ENCODE data around the gene EVI5. TPM values are rescaled to one million over a fixed set of nuclear protein-coding genes. Genes with fewer than 3 reads are reported as not detected.
A peak's percentile ranks its signal among the peaks of the same experiment; 100 is the strongest.

Gene EVI5
- polyA plus RNA-seq, 3 donors: 7.6 to 19.4 (median 14.3) TPM

GRCh38 chr1:92752719-92753118, 32.2 kb downstream of the EVI5 start:
- no peak overlapping the region for H3K4me3 Mint-ChIP-seq
- TF ChIP-seq CTCF (IDR thresholded peaks at IDR 0.05): no peak
- no peak overlapping the region for H3K4me3 ChIP-seq (replicated peaks in 1 of 3; ENCODE audit: low read depth in 2 of 3, low read length in 3 of 3)
- H3K27ac ChIP-seq (ENCODE audit: low read depth in 1 of 2, low read length in 2 of 2): no peak overlapping the region
- H3K27ac Mint-ChIP-seq: peak overlapping the region in 1 of 7 donors; percentile 7
- no peak overlapping the region for H3K4me2 ChIP-seq (replicated peaks; ENCODE audit: extremely low read depth, low read length, poor library complexity, severe bottlenecking)
- peaks cover 12% of the 10 kb centered on the region in 2 donors for H3K36me3 Mint-ChIP-seq
- H3K27me3 Mint-ChIP-seq (ENCODE audit: low read depth in 3 of 3): peaks cover 0 to 2% (median 0%) of the 10 kb centered on the region in 3 donors
- peaks cover 84% of the 10 kb centered on the region for H3K79me2 ChIP-seq (ENCODE audit: insufficient read depth, low read length)
- H3K4me1 ChIP-seq (ENCODE audit: control insufficient read depth in 1 of 2, insufficient read depth in 2 of 2, low read length in 2 of 2): peaks cover 4 to 5% of the 10 kb centered on the region in 2 donors
- no peaks in the 10 kb centered on the region for H3K9me3 ChIP-seq (replicated peaks in 1 of 2; ENCODE audit: control insufficient read depth in 1 of 2, insufficient read depth in 1 of 2, low read length in 2 of 2)
- H3K36me3 ChIP-seq (replicated peaks in 1 of 2; ENCODE audit: control insufficient read depth in 1 of 2, insufficient read depth in 2 of 2, low read length in 2 of 2): peaks cover 0 to 19% of the 10 kb centered on the region in 2 donors
- intact Hi-C loops (cut with micrococcal nuclease): no loop called here
- H3K9ac ChIP-seq (ENCODE audit: insufficient read depth, low read length, poor library complexity, severe bottlenecking): no peak overlapping the region
- DNase-seq: no peak
- peaks cover 0 to 4% (median 0%) of the 10 kb centered on the region in 7 donors for H3K9me3 Mint-ChIP-seq
- peaks cover 99% of the 10 kb centered on the region for H4K20me1 ChIP-seq (ENCODE audit: insufficient read depth, low read length)
- H3K4me1 Mint-ChIP-seq: peaks cover 12% of the 10 kb centered on the region
- H2AFZ ChIP-seq (ENCODE audit: insufficient read depth, low read depth, low read length, poor library complexity, severe bottlenecking): no peak overlapping the region
- no peaks in the 10 kb centered on the region for H3K27me3 ChIP-seq (ENCODE audit: control insufficient read depth in 2 of 2, insufficient read depth in 2 of 2, low read length in 2 of 2)
- WGBS (ENCODE audit: insufficient coverage): 17% methylated on average over 1 of the region's 3 CpGs

- peak; percentile 46 to 59 (median 58) for DNase-seq
- no peak overlapping the region for H3K27ac Mint-ChIP-seq
These were observed 35.8 kb downstream of the EVI5 start for GRCh38 chr1:92749024-92749634.

More at GRCh38 chr1:92749024-92749634, 35.8 kb downstream of the EVI5 start:
- no peak overlapping the region for H3K9ac ChIP-seq (ENCODE audit: insufficient read depth, low read length, poor library complexity, severe bottlenecking)
- Mint-ChIP-seq H3K36me3 (peaks cover 6 to 15% of the 10 kb centered on the region in 2 donors), H3K4me1 (peaks cover 19% of the 10 kb centered on the region), H3K27me3 (ENCODE audit: low read depth in 3 of 3) (peaks cover 0 to 2% (median 0%) of the 10 kb centered on the region in 3 donors), H3K9me3 (peaks cover 0 to 3% (median 0%) of the 10 kb centered on the region in 7 donors), H3K4me3 (no peak overlapping the region)
- no peaks in the 10 kb centered on the region for H3K9me3 ChIP-seq (replicated peaks in 1 of 2; ENCODE audit: control insufficient read depth in 1 of 2, insufficient read depth in 1 of 2, low read length in 2 of 2)
- H3K27ac ChIP-seq (ENCODE audit: low read depth in 1 of 2, low read length in 2 of 2): no peak overlapping the region
- peaks cover 0 to 10% of the 10 kb centered on the region in 2 donors for H3K36me3 ChIP-seq (replicated peaks in 1 of 2; ENCODE audit: control insufficient read depth in 1 of 2, insufficient read depth in 2 of 2, low read length in 2 of 2)
- peaks cover 98% of the 10 kb centered on the region for H4K20me1 ChIP-seq (ENCODE audit: insufficient read depth, low read length)
- H2AFZ ChIP-seq (ENCODE audit: insufficient read depth, low read depth, low read length, poor library complexity, severe bottlenecking): no peak overlapping the region
- TF ChIP-seq CTCF (IDR thresholded peaks at IDR 0.05): peak; percentile 80
- no peak overlapping the region for H3K4me2 ChIP-seq (replicated peaks; ENCODE audit: extremely low read depth, low read length, poor library complexity, severe bottlenecking)
- H3K27me3 ChIP-seq (ENCODE audit: control insufficient read depth in 2 of 2, insufficient read depth in 2 of 2, low read length in 2 of 2): no peaks in the 10 kb centered on the region
- intact Hi-C loops (cut with micrococcal nuclease): loop anchor here in 1 of 2 donors (5.0 kb wide), 1 partner anchor 68 kb away; no protein-coding TSS in a partner anchor
- H3K79me2 ChIP-seq (ENCODE audit: insufficient read depth, low read length): peaks cover 78% of the 10 kb centered on the region
- WGBS (ENCODE audit: insufficient coverage): no CpG with 5 or more reads among the region's 1 CpG
- peaks cover 5 to 8% of the 10 kb centered on the region in 2 donors for H3K4me1 ChIP-seq (ENCODE audit: control insufficient read depth in 1 of 2, insufficient read depth in 2 of 2, low read length in 2 of 2)
- no peak overlapping the region for H3K4me3 ChIP-seq (replicated peaks in 1 of 3; ENCODE audit: low read depth in 2 of 3, low read length in 3 of 3)
